Suprapubic skin (tissue), 4 donors: ENCODE measurements around the gene GPANK1. TPM values are rescaled to one million over a fixed set of nuclear protein-coding genes. Genes with fewer than 3 reads are reported as not detected.

Experiments
- DNase-seq, 2 donors: peaks; one replicate each; pipeline ENCODE4 v3.0.0-alpha.2; 2019; ENCODE audit warnings: low spot score in 2 of 2
- H3K27ac ChIP-seq: fragments of 200-600 bp; sonication (generic); one replicate; pipeline ENCODE4 v1.5.1; 2019
- H3K27me3 ChIP-seq: fragments of 200-600 bp; sonication (generic); one replicate; pipeline ENCODE4 v1.5.1; 2019
- H3K36me3 ChIP-seq: fragments of 200-600 bp; sonication (generic); one replicate; pipeline ENCODE4 v1.5.1; 2019
- H3K4me1 ChIP-seq: fragments of 200-600 bp; sonication (generic); one replicate; pipeline ENCODE4 v1.5.1; 2019
- H3K4me3 ChIP-seq: fragments of 200-600 bp; sonication (generic); one replicate; pipeline ENCODE4 v1.5.1; 2019; ENCODE audit warnings: mild to moderate bottlenecking
- H3K9me3 ChIP-seq: fragments of 200-600 bp; sonication (generic); one replicate; pipeline ENCODE4 v1.5.1; 2019
- EP300 ChIP-seq: sonication (generic); formaldehyde crosslinking; IDR thresholded peaks from one replicate; pipeline ENCODE4 v1.6.1; 2017; ENCODE audit warnings: antibody characterized with exemption
- POLR2A ChIP-seq, 2 donors: fragments of 450-650 bp; IDR thresholded peaks; one replicate each; pipeline ENCODE4 v1.6.1; 2017; ENCODE audit warnings: antibody characterized with exemption in 2 of 2, mild to moderate bottlenecking in 2 of 2, moderate library complexity in 2 of 2
- POLR2AphosphoS5 ChIP-seq, 3 donors: sonication (generic); formaldehyde crosslinking; IDR thresholded peaks; one replicate each; pipeline ENCODE4 v1.6.1; 2017; ENCODE audit warnings: antibody characterized with exemption in 3 of 3
- WGBS: methylation state at CpG from one replicate; pipeline ENCODE4 v1.1.5; 2018; 5-methylcytosine and 5-hydroxymethylcytosine counted together
- total RNA-seq, 4 donors: library from RNA; depleted of rRNA; stranded (reverse); fragments of >200 nt; gene quantifications; one replicate each; pipeline ENCODE4 v1.1.0, GENCODE V29; 2016
- TF ChIP-seq, protein P1 (sequence below), 2 donors: fragments of 200-600 bp in 1 of 2; fragments of 450-650 bp in 1 of 2; sonication (generic) in 1 of 2; IDR thresholded peaks; one replicate each; pipeline ENCODE4 v1.5.1; 2016 to 2019; ENCODE audit warnings: antibody characterized with exemption in 2 of 2, mild to moderate bottlenecking in 1 of 2, moderate library complexity in 1 of 2

Gene GPANK1
- total RNA-seq, 4 donors from 2014 or later = 15.0 to 22.6 (median 20.1) TPM

- Histone ChIP-seq H3K4me3 (peak overlapping the region; percentile 84), H3K4me1 (peaks cover 73% of the 10 kb centered on the region), H3K27ac (peak overlapping the region; percentile 98), H3K9me3 (no peaks in the 10 kb centered on the region), H3K27me3 (no peaks in the 10 kb centered on the region), H3K36me3 (peaks cover 18% of the 10 kb centered on the region)
- no peak for DNase-seq
- 59% methylated on average over 9 of the region's 9 CpGs for whole genome bisulfite sequencing
- TF ChIP-seq, protein P1, sequence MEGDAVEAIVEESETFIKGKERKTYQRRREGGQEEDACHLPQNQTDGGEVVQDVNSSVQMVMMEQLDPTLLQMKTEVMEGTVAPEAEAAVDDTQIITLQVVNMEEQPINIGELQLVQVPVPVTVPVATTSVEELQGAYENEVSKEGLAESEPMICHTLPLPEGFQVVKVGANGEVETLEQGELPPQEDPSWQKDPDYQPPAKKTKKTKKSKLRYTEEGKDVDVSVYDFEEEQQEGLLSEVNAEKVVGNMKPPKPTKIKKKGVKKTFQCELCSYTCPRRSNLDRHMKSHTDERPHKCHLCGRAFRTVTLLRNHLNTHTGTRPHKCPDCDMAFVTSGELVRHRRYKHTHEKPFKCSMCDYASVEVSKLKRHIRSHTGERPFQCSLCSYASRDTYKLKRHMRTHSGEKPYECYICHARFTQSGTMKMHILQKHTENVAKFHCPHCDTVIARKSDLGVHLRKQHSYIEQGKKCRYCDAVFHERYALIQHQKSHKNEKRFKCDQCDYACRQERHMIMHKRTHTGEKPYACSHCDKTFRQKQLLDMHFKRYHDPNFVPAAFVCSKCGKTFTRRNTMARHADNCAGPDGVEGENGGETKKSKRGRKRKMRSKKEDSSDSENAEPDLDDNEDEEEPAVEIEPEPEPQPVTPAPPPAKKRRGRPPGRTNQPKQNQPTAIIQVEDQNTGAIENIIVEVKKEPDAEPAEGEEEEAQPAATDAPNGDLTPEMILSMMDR (IDR thresholded peaks at IDR 0.05) = no peak
- TF ChIP-seq POLR2AphosphoS5 (IDR thresholded peaks at IDR 0.05) = no peak
- TF ChIP-seq EP300 = no peak
- no peak for TF ChIP-seq POLR2A (IDR thresholded peaks at IDR 0.05)
These were observed 1.5 kb downstream of the GPANK1 start for GRCh38 chr6:31663126-31663960.

- no peak overlapping the region for H3K27ac ChIP-seq
- TF ChIP-seq POLR2AphosphoS5 (IDR thresholded peaks at IDR 0.05) (no peak), EP300 (no peak), POLR2A (IDR thresholded peaks at IDR 0.05) (no peak)
- TF ChIP-seq, protein P1 (IDR thresholded peaks at IDR 0.05) = no peak
- H3K36me3 ChIP-seq = peaks cover 7% of the 10 kb centered on the region
- H3K27me3 ChIP-seq = no peaks in the 10 kb centered on the region
- H3K9me3 ChIP-seq = no peaks in the 10 kb centered on the region
- H3K4me1 ChIP-seq = peaks cover 67% of the 10 kb centered on the region
- DNase-seq = no peak
- no peak overlapping the region for H3K4me3 ChIP-seq
- 88% methylated on average over 12 of the region's 12 CpGs for WGBS
These were observed 2.6 kb downstream of the GPANK1 start for GRCh38 chr6:31662124-31662723.

DNA sequence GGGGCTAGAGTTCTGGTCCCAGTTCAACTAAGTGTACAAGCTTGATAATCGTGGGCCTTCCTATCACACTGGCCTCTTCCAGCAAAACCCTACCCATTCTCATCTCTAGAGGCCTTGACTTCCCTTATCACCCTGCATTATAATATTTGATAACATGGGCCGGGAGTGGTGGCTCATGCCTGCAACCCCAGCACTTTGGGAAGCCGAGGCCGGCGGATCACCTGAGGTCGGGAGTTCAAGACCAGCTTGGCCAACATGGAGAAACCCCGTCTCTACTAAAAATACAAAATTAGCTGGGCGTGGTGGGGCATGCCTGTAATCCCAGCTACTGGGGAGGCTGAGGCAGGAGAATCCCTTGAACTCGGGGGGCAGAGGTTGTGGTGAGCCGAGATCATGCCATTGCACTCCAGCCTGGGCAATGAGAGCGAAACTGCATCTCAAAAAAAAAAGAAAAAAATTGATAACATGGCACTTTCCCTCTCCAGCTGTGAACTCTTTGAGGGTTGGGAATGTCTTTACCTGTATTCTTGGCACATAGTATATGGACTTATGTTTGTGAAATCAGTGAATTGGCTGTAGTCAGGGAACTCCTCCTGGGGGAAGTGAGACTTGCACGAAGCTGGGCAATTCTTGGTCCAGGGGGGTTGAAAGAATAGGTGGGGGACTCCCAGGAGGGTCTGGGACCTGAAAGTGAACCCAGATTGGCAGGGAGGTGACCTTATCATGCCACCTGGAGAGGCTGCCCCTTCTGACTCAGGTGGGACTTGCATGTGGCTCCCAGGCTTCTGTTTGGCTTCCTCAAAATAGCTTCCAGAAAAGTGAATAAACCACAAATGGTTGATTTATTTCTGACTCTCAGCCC is 3.3 kb downstream of the GPANK1 start:
- Histone ChIP-seq H3K4me1 (peaks cover 60% of the 10 kb centered on the region), H3K36me3 (peaks cover 4% of the 10 kb centered on the region), H3K4me3 (peak overlapping the region; percentile 65), H3K27ac (peak overlapping the region; percentile 87), H3K9me3 (no peaks in the 10 kb centered on the region), H3K27me3 (no peaks in the 10 kb centered on the region)
- 78% methylated on average over 12 of the region's 12 CpGs for WGBS
- no peak for TF ChIP-seq POLR2A (IDR thresholded peaks at IDR 0.05)
- no peak for TF ChIP-seq POLR2AphosphoS5 (IDR thresholded peaks at IDR 0.05)
- TF ChIP-seq, protein P1 (IDR thresholded peaks at IDR 0.05) = no peak
- TF ChIP-seq EP300 = no peak
- DNase-seq = no peak

DNA sequence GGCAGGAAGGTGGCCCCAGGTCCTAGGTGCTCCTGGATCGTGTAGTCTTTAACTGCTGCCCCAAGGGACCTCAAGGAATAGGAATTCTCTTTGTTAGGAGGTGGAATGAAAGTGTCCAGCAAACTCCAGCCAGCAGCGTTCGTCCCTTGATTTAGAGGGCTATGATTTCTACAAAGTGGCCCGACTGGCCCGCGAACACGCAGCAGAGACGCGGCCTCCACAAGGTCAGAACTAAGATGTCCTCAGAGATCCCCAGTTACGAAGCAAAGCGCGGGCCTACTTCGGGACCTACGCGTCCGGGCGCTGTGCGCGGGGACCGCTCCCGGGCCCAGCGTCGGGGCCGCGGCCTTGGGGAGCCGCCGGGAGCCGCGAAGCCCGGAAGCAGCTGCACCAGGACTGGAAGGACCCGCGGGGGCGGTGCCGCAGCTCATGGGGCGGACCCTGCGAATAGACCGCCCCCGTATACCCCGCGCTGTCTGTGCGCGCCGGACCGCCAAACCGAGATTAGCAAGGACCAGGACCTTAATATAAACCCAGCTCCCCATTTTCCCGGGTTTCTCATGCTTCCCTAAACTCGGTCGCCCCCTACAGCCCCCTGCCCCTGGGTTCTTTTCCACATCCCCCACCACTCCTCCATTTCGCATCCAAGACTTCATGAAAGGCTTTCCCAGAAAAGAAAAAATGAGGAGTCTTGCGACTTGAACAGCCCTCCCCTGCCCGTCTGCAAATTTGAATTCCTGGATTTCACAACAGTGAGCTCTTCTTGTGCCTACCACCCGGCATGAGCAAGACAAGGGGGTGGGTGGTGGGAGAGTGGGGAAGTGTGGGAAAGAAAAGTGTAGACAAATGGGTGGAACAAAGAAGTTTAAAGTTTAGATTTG is 4.2 kb downstream of the GPANK1 start, which contains the start of gene C6orf47:
C6orf47 (minus strand) TSS at position 398 of the 881 bp plus-strand sequence. CDS start 831 bp downstream, outside the sequence.
- Histone ChIP-seq H3K36me3 (peaks cover 7% of the 10 kb centered on the region), H3K4me3 (peak within 1 kb of the TSS; percentile 65), H3K27me3 (no peaks in the 10 kb centered on the region), H3K9me3 (no peaks in the 10 kb centered on the region), H3K4me1 (peaks cover 58% of the 10 kb centered on the region), H3K27ac (peak within 1 kb of the TSS; percentile 87)
- peak; percentile 93 to 95 for DNase-seq
- TF ChIP-seq, protein P1 (IDR thresholded peaks at IDR 0.05) = no peak
- peak; percentile 39 to 89 for TF ChIP-seq POLR2A (IDR thresholded peaks at IDR 0.05)
- TF ChIP-seq EP300 = no peak
- TF ChIP-seq POLR2AphosphoS5 (IDR thresholded peaks at IDR 0.05) = peak in 2 of 3 donors; percentile 17 to 34
- under 1% methylated on average over 21 of the region's 52 CpGs for WGBS
